ENCODE data around the gene NUP35. TPM values are rescaled to one million over a fixed set of nuclear protein-coding genes. Genes with fewer than 3 reads are reported as not detected.

Gene NUP35
- total and polyA plus RNA-seq, 2 experiments from 2014 or later: 57.4 to 65.3 TPM

DNA sequence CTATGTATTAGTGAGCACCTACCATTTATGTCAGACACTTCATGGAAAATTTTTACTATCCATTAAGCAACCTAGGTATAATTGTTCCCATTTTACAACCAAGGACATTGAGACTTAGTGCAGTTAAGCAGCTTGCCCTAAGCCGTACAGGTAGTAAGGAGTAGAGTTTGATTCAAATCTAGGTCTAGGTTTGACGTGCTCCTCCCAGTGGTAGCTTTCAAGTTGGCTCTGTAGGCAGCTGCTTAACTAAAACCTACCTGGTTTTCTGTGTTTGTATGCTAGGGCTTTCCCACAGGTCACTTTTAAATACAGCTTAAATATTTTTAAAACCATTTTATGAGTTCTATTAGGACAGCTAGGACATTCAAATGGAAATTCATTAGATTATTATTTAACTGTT, 69.7 kb downstream of the NUP35 start (continued):
- no peak for TF ChIP-seq ZNF462 (CRISPR knock-in tag; IDR thresholded peaks at IDR 0.05)
- no peak for TF ChIP-seq CREB1 (CRISPR knock-in tag; IDR thresholded peaks at IDR 0.05; ENCODE audit: low read depth)
- TF ChIP-seq, protein P1, sequence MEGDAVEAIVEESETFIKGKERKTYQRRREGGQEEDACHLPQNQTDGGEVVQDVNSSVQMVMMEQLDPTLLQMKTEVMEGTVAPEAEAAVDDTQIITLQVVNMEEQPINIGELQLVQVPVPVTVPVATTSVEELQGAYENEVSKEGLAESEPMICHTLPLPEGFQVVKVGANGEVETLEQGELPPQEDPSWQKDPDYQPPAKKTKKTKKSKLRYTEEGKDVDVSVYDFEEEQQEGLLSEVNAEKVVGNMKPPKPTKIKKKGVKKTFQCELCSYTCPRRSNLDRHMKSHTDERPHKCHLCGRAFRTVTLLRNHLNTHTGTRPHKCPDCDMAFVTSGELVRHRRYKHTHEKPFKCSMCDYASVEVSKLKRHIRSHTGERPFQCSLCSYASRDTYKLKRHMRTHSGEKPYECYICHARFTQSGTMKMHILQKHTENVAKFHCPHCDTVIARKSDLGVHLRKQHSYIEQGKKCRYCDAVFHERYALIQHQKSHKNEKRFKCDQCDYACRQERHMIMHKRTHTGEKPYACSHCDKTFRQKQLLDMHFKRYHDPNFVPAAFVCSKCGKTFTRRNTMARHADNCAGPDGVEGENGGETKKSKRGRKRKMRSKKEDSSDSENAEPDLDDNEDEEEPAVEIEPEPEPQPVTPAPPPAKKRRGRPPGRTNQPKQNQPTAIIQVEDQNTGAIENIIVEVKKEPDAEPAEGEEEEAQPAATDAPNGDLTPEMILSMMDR (conservative IDR thresholded peaks at IDR 0.05; ENCODE audit: low read depth in 2 of 2): no peak
- no peak for TF ChIP-seq POLR2AphosphoS5 (IDR thresholded peaks at IDR 0.05; ENCODE audit: low read depth)
- no peak for TF ChIP-seq EZH2phosphoT487 (IDR thresholded peaks at IDR 0.05; ENCODE audit: unreplicated experiment)
- no peak for TF ChIP-seq ZNF331 (CRISPR knock-in tag; IDR thresholded peaks at IDR 0.05; ENCODE audit: low read depth)
- no peak for TF ChIP-seq EZH2 (IDR thresholded peaks at IDR 0.05; ENCODE audit: low read depth, unreplicated experiment)

GRCh38 chr2:183195397-183195796, 71.2 kb downstream of the NUP35 start:
- H3K36me3 Mint-ChIP-seq (ENCODE audit: low read depth): no peaks in the 10 kb centered on the region; the same call in 2 of the 3 replicates
- no peaks in the 10 kb centered on the region for H3K4me1 Mint-ChIP-seq
- no peaks in the 10 kb centered on the region for H3K9me2 ChIP-seq (ENCODE audit: insufficient read depth)
- no peaks in the 10 kb centered on the region for H3K9me3 Mint-ChIP-seq
- H3K4me2 ChIP-seq: no peak overlapping the region
- H2AFZ ChIP-seq: no peak overlapping the region
- no peak overlapping the region for H3K4me3 ChIP-seq
- H3K27me3 ChIP-seq (ENCODE audit: insufficient read depth): no peaks in the 10 kb centered on the region
- H3K27me3 Mint-ChIP-seq (ENCODE audit: insufficient read depth, low read depth, poor library complexity): peaks cover 4% of the 10 kb centered on the region
- no peak for ATAC-seq
- no peaks in the 10 kb centered on the region for H3K36me3 ChIP-seq (ENCODE audit: insufficient read depth)
- H3K79me2 ChIP-seq (replicated peaks; ENCODE audit: insufficient read depth): no peaks in the 10 kb centered on the region
- no peak overlapping the region for H3K27ac Mint-ChIP-seq
- no peak overlapping the region for H3K4me3 Mint-ChIP-seq
- no peaks in the 10 kb centered on the region for H3F3A ChIP-seq (replicated peaks; ENCODE audit: low read depth)
- no peak for DNase-seq (ENCODE audit: low spot score)
- H4K20me1 ChIP-seq (replicated peaks; ENCODE audit: insufficient read depth): 0 out of 2 replicates have a peak, but pooled peaks cover 4% of the 10 kb centered on the region
- H3K4me1 ChIP-seq (ENCODE audit: insufficient read depth): no peaks in the 10 kb centered on the region
- no peak overlapping the region for H3K27ac ChIP-seq (ENCODE audit: low read depth)
- TF ChIP-seq NANOG (IDR thresholded peaks at IDR 0.05; ENCODE audit: borderline replicate concordance): no peak
- TF ChIP-seq POLR2AphosphoS5 (IDR thresholded peaks at IDR 0.05; ENCODE audit: low read depth): no peak
- no peak for TF ChIP-seq ZNF331 (CRISPR knock-in tag; IDR thresholded peaks at IDR 0.05; ENCODE audit: low read depth)
- TF ChIP-seq JUNB (IDR thresholded peaks at IDR 0.05; ENCODE audit: unreplicated experiment): no peak
- TF ChIP-seq REST (IDR thresholded peaks at IDR 0.05; ENCODE audit: unreplicated experiment): no peak
- no peak for TF ChIP-seq EZH2phosphoT487 (IDR thresholded peaks at IDR 0.05; ENCODE audit: unreplicated experiment)
- TF ChIP-seq, protein P2, sequence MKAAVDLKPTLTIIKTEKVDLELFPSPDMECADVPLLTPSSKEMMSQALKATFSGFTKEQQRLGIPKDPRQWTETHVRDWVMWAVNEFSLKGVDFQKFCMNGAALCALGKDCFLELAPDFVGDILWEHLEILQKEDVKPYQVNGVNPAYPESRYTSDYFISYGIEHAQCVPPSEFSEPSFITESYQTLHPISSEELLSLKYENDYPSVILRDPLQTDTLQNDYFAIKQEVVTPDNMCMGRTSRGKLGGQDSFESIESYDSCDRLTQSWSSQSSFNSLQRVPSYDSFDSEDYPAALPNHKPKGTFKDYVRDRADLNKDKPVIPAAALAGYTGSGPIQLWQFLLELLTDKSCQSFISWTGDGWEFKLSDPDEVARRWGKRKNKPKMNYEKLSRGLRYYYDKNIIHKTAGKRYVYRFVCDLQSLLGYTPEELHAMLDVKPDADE (IDR thresholded peaks at IDR 0.05): no peak
- TF ChIP-seq EZH2 (IDR thresholded peaks at IDR 0.05; ENCODE audit: low read depth, unreplicated experiment): no peak
- no peak for TF ChIP-seq STAT1 (IDR thresholded peaks at IDR 0.05; ENCODE audit: unreplicated experiment)
- no peak for TF ChIP-seq CREB1 (CRISPR knock-in tag; IDR thresholded peaks at IDR 0.05; ENCODE audit: low read depth)

Data from GM23338 (cell line).